DMS 273 (cell line): ENCODE measurements around the gene AHDC1.
A peak's percentile ranks its signal among the peaks of the same experiment; 100 is the strongest.

Experiments
- DNase-seq: peaks from one replicate; lab custom pipeline; 2025; ENCODE audit not compliant: unreplicated experiment; lab: John Stamatoyannopoulos, UW

The AHDC1 gene

GRCh38 chr1:27491748-27492700 lies 111.9 kb downstream of the AHDC1 start:
- DNase-seq, result peak; percentile 78

GRCh38 chr1:27489973-27490741 lies 113.8 kb downstream of the AHDC1 start, which contains the start of gene WASF2:
TSS of gene WASF2 (minus strand) at chr1:27490167. CDS start at chr1:27428890, 61,277 bp downstream.
- DNase-seq, result peak; percentile 99

- DNase-seq, result peak; percentile 69
Observed at GRCh38 chr1:27489501-27489972, 114.4 kb downstream of the AHDC1 start.

- DNase-seq, result peak; percentile 35
Observed at GRCh38 chr1:27487966-27488884, 115.7 kb downstream of the AHDC1 start.

- DNase-seq, result no peak
Observed at GRCh38 chr1:27485363-27485762, 118.6 kb downstream of the AHDC1 start.
